Retinal pigment epithelial cell (primary cell): ENCODE results near the gene MTMR12.
"Not testable (repeated sequence)": the region's sequence is repeated elsewhere in the genome, so short reads cannot be mapped to it uniquely, and the experiment has no call there.

ENCODE experiments used
- DNase-seq: peaks from one replicate; pipeline ENCODE4 v3.0.0-alpha.2; 2010; ENCODE audit warnings: low read depth
- H3K4me3 ChIP-seq: 2 replicates; pipeline ENCODE4 v1.5.1; 2011; ENCODE audit warnings: mild to moderate bottlenecking, low read length, control low read depth, moderate library complexity
- CTCF ChIP-seq: conservative IDR thresholded peaks from 2 replicates; pipeline ENCODE4 v1.5.1; 2011; ENCODE audit warnings: low read depth, low read length, control low read depth, inconsistent platforms

MTMR12 gene

GRCh38 chr5:32291591-32291990 is 21.1 kb downstream of the MTMR12 start:
- no peak for TF ChIP-seq CTCF
- H3K4me3 ChIP-seq: no peak overlapping the region
- DNase-seq: no peak

- no peak for DNase-seq
- H3K4me3 ChIP-seq: no peak overlapping the region
- TF ChIP-seq CTCF: no peak
Measured at GRCh38 chr5:32290922-32291321, 21.8 kb downstream of the MTMR12 start.

GRCh38 chr5:32290501-32290900 is 22.2 kb downstream of the MTMR12 start:
- H3K4me3 ChIP-seq, DNase-seq: not testable (repeated sequence)

- not testable (repeated sequence) for DNase-seq, H3K4me3 ChIP-seq
Measured at GRCh38 chr5:32289986-32290385, 22.8 kb downstream of the MTMR12 start.

GRCh38 chr5:32288135-32288534 is 24.6 kb downstream of the MTMR12 start:
- not testable (repeated sequence) for DNase-seq, H3K4me3 ChIP-seq

GRCh38 chr5:32287525-32287924 is 25.2 kb downstream of the MTMR12 start:
- H3K4me3 ChIP-seq, DNase-seq: not testable (repeated sequence)

- H3K4me3 ChIP-seq: no peak overlapping the region
- TF ChIP-seq CTCF: no peak
- DNase-seq: no peak
Measured at GRCh38 chr5:32285510-32286138, 27.1 kb downstream of the MTMR12 start.

GRCh38 chr5:32283539-32284377 is 29.0 kb downstream of the MTMR12 start:
- no peak for TF ChIP-seq CTCF
- H3K4me3 ChIP-seq: no peak overlapping the region
- no peak for DNase-seq

- DNase-seq: no peak
- no peak for TF ChIP-seq CTCF
- no peak overlapping the region for H3K4me3 ChIP-seq
Measured at GRCh38 chr5:32283061-32283460, 29.7 kb downstream of the MTMR12 start.
